ENCODE measurements around the gene CCNK.

The CCNK gene

DNA sequence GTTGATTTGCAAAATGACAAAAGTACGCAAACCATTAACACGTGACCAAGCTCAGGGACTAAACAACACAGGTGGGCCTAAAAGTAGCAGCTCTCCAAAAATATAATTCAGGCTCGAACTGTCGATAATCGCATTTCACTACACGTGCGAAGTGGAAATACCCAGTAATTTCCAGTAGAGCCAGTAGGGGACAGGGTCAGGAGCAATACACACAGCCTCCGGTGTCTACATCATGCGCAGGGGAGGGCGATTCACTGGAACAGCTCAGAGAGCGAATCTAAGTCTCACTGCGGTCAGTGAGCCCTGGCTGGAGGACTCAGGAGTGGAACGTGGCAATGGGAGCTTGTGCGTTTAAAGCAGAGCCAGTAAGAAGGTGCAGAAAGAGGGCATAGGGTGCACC is 40.9 kb upstream of the CCNK start:
- TF ChIP-seq, protein P1, sequence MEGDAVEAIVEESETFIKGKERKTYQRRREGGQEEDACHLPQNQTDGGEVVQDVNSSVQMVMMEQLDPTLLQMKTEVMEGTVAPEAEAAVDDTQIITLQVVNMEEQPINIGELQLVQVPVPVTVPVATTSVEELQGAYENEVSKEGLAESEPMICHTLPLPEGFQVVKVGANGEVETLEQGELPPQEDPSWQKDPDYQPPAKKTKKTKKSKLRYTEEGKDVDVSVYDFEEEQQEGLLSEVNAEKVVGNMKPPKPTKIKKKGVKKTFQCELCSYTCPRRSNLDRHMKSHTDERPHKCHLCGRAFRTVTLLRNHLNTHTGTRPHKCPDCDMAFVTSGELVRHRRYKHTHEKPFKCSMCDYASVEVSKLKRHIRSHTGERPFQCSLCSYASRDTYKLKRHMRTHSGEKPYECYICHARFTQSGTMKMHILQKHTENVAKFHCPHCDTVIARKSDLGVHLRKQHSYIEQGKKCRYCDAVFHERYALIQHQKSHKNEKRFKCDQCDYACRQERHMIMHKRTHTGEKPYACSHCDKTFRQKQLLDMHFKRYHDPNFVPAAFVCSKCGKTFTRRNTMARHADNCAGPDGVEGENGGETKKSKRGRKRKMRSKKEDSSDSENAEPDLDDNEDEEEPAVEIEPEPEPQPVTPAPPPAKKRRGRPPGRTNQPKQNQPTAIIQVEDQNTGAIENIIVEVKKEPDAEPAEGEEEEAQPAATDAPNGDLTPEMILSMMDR (IDR thresholded peaks at IDR 0.05; ENCODE audit: low read depth, low read length), result no peak
- no peak overlapping the region for H3K4me3 ChIP-seq (ENCODE audit: low read depth, low read length)
- DNase-seq (ENCODE audit: low read depth, low spot score), result no peak
- in situ Hi-C loops (cut with HindIII; ENCODE audit: low sequenced_read_pairs), result no loop called here

DNA sequence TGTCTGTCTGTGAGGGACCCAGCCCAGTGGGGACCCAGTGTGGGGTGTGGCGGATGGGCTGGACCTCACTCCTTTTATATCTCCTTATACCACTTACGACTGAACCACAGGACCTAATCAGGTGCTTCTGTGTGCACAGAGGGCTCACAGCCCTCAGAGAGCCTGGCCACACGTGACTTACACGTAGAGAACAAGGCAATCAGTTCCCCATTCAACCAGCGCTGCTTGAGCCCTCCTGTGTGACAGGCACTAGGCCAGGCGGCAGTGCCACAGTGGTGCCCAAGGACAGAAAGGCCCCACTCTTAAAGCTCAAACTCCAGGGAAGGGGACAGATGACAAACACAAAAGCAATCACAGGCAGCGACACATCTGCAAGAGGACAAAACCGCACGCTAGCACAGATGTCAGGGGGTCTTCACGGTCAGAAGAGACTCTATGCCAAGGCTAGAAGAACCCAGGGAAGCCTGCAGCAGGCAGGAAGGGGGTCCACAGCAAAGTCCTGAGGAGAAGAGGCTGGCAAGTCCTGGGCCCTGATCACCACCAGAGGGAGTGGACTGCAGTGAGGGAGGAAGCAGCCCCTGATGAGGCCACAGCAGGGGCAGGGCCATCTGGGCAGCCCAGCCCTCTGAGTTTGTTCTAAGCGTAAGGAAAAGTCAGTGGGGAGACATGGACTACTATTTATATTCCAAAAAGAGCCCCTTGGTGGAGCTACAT is 39.9 kb upstream of the CCNK start:
- H3K4me3 ChIP-seq (ENCODE audit: low read depth, low read length), result no peak overlapping the region
- TF ChIP-seq, protein P1 (IDR thresholded peaks at IDR 0.05; ENCODE audit: low read depth, low read length), result peak; percentile 44
- in situ Hi-C loops (cut with HindIII; ENCODE audit: low sequenced_read_pairs), result no loop called here
- no peak for DNase-seq (ENCODE audit: low read depth, low spot score)

DNA sequence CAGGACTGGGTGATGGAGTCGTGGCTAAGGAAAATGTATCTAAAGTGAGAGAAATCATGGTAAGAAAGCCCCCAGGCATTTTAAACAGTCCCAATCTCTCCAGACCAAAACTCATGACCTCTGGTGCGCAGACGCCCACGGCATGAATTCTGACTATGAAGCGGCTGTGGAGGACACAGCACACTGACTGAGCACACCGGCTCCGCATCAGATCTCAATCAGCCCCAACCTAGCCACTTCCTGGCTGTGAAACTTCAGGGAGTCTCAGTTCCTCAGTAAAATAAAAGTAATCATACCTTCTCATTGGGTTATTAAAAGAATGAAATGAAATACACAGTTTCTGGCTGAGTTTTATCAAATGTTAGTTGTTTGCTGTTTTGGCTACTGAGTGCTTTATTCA is 39.3 kb upstream of the CCNK start:
- in situ Hi-C loops (cut with HindIII; ENCODE audit: low sequenced_read_pairs), result no loop called here
- no peak overlapping the region for H3K4me3 ChIP-seq (ENCODE audit: low read depth, low read length)
- no peak for DNase-seq (ENCODE audit: low read depth, low spot score)
- TF ChIP-seq, protein P1 (IDR thresholded peaks at IDR 0.05; ENCODE audit: low read depth, low read length), result no peak

DNA sequence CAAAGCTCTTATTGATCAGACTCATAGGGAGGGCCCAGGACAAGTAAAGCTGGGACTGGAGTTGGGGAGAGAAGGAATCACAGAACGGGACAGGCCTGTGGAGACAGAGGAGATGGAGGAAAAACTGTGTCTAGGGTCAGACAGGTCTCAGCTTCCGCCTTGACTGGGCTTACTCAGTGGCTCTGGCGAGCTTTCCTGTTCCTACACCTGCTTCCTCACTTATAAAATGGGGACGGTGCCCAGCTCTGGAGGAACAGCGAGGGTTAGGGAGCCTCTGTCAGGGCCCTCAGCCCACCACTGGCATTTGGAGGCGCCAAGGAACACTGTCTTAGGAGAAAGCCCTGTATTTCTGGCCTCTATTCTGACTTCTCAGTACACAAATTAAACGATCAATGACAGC is 35.3 kb upstream of the CCNK start:
- TF ChIP-seq, protein P1 (IDR thresholded peaks at IDR 0.05; ENCODE audit: low read depth, low read length), result no peak
- H3K4me3 ChIP-seq (ENCODE audit: low read depth, low read length), result no peak overlapping the region
- DNase-seq (ENCODE audit: low read depth, low spot score), result no peak
- in situ Hi-C loops (cut with HindIII; ENCODE audit: low sequenced_read_pairs), result no loop called here

DNA sequence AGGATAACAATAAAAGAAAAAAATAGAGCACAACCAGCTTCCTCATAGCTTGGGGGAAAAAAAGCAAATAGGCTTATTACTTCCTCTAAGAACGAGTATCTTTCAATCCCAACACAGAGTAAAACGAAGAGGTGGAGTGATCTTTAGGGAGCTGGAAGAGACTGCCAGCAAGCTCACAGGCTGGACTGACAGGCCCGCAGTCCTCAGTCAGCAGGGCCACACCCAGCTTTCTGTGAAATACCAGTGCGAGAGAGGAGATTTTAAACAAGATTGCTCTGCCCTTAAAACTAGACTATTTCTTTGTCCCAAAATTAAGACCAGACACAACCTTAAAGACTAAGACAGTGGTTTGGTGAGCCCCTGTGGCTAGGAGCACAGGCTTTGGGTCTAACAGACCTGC is 33.5 kb upstream of the CCNK start:
- no peak overlapping the region for H3K4me3 ChIP-seq (ENCODE audit: low read depth, low read length)
- in situ Hi-C loops (cut with HindIII; ENCODE audit: low sequenced_read_pairs), result no loop called here
- TF ChIP-seq, protein P1 (IDR thresholded peaks at IDR 0.05; ENCODE audit: low read depth, low read length), result no peak
- DNase-seq (ENCODE audit: low read depth, low spot score), result no peak

DNA sequence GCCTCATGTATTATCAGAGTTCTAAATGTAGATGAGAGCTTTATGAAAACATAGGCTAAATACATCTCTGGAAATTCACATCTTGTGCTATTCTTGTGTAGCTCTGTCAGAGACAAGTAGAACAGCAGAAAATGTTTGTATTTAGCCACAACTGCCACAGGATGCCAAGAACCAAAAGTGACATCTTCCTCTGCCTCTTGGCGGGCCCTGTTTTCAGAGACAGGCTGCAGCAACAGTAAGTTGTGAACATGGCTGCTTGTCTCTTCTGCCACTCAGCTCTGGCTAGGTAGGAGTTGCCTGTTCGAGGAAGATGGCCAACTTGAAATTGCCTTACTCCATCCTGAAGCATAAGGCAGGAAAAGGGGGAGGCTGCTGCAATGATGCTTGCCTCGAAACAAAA is 30.9 kb upstream of the CCNK start:
- no peak for DNase-seq (ENCODE audit: low read depth, low spot score)
- TF ChIP-seq, protein P1 (IDR thresholded peaks at IDR 0.05; ENCODE audit: low read depth, low read length), result no peak
- in situ Hi-C loops (cut with HindIII; ENCODE audit: low sequenced_read_pairs), result no loop called here
- no peak overlapping the region for H3K4me3 ChIP-seq (ENCODE audit: low read depth, low read length)

Data from astrocyte of the spinal cord (primary cell).